GM10266 (cell line): ENCODE data around the gene COL10A1.

ENCODE experiments used
- DNase-seq: peaks from one replicate; pipeline ENCODE4 v3.0.0; 2012; ENCODE audit errors: extremely low spot score
- TF ChIP-seq, protein P1 (sequence below): IDR thresholded peaks from 2 replicates; pipeline ENCODE4 v1.5.1; 2012; ENCODE audit warnings: mild to moderate bottlenecking, low read depth; ENCODE audit not compliant: control insufficient read depth, insufficient read depth; ENCODE audit errors: missing control alignments

The COL10A1 gene

DNA sequence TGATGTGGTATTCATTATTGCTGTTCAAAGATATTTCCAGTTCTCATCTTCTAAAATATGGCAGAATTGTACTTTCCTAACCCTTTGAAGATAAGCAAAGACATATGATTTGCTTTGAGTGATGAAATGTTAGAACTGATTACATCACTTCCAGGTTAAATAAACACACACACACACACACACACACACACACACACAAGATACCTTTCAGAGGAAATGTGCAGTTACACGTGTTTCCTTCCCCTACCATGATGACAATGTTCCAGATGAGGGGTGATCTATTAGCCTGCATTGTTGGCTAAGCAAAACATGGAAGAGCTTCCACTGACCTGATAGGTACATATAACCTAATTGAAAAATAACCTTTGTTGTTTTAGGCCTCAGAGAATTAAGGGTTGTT is 53.6 kb downstream of the COL10A1 start:
- TF ChIP-seq, protein P1, sequence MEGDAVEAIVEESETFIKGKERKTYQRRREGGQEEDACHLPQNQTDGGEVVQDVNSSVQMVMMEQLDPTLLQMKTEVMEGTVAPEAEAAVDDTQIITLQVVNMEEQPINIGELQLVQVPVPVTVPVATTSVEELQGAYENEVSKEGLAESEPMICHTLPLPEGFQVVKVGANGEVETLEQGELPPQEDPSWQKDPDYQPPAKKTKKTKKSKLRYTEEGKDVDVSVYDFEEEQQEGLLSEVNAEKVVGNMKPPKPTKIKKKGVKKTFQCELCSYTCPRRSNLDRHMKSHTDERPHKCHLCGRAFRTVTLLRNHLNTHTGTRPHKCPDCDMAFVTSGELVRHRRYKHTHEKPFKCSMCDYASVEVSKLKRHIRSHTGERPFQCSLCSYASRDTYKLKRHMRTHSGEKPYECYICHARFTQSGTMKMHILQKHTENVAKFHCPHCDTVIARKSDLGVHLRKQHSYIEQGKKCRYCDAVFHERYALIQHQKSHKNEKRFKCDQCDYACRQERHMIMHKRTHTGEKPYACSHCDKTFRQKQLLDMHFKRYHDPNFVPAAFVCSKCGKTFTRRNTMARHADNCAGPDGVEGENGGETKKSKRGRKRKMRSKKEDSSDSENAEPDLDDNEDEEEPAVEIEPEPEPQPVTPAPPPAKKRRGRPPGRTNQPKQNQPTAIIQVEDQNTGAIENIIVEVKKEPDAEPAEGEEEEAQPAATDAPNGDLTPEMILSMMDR, result no peak
- DNase-seq, result no peak

GRCh38 chr6:116070616-116071389 is 55.1 kb downstream of the COL10A1 start:
- no peak for DNase-seq
- TF ChIP-seq, protein P1, result no peak

DNA sequence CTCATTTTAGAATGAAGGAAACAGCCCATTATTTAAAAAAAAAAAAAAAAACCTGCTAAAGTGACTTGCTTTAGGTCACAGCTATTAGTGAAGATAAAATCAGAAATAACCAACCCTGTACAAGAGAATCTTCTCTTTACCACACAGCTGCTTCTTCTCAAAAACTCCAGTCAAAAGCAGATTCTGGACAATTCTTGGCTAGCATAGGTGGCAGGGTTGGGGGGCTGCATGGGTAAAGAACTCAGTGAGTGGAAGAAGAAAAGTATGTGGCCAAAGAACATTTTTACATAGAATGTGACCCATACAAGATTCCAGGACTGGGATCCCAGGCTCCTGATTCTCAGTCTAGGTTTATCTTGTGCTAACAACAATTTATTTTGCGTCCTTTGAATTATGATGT is 55.8 kb downstream of the COL10A1 start:
- DNase-seq, result no peak
- TF ChIP-seq, protein P1, result no peak
